H9 (cell line): ENCODE measurements around the gene MAST2. TPM values are rescaled to one million over a fixed set of nuclear protein-coding genes. Genes with fewer than 3 reads are reported as not detected.
"Not testable (repeated sequence)": the region's sequence is repeated elsewhere in the genome, so short reads cannot be mapped to it uniquely, and the experiment has no call there.

Experiments used
- DNase-seq: peaks from one replicate; pipeline ENCODE4 v3.0.0-alpha.2; 2017
- H2AFZ ChIP-seq: one replicate; pipeline ENCODE4 v1.6.1; 2013; ENCODE audit warnings: mild to moderate bottlenecking, low read length, control low read depth, moderate library complexity
- H2AK5ac ChIP-seq: 2 replicates; pipeline ENCODE4 v1.6.1; 2013; ENCODE audit warnings: low read length, control low read depth, mixed read lengths; ENCODE audit not compliant: insufficient read length
- H2BK120ac ChIP-seq: one replicate; pipeline ENCODE4 v1.6.1; 2013; ENCODE audit warnings: low read depth, mild to moderate bottlenecking, low read length, control low read depth, inconsistent platforms; ENCODE audit not compliant: poor library complexity, severe bottlenecking
- H2BK12ac ChIP-seq: 2 replicates; pipeline ENCODE4 v1.6.1; 2013; ENCODE audit warnings: low read length, control low read depth, mixed read lengths, low read depth; ENCODE audit not compliant: insufficient read length
- H2BK15ac ChIP-seq: 2 replicates; pipeline ENCODE4 v1.6.1; 2013; ENCODE audit warnings: low read depth, low read length, control low read depth
- H2BK20ac ChIP-seq: one replicate; pipeline ENCODE4 v1.6.1; 2013; ENCODE audit warnings: low read depth, mild to moderate bottlenecking, low read length, control low read depth, inconsistent platforms; ENCODE audit not compliant: poor library complexity, severe bottlenecking
- H2BK5ac ChIP-seq: 2 replicates; pipeline ENCODE4 v1.6.1; 2013; ENCODE audit warnings: low read length, control low read depth, mixed read lengths; ENCODE audit not compliant: insufficient read length
- H3K14ac ChIP-seq: 2 replicates; pipeline ENCODE4 v1.6.1; 2013; ENCODE audit warnings: low read length, control low read depth; ENCODE audit not compliant: insufficient read depth
- H3K18ac ChIP-seq: 2 replicates; pipeline ENCODE4 v1.6.1; 2013; ENCODE audit warnings: low read depth, mild to moderate bottlenecking, mixed read lengths, low read length, control low read depth; ENCODE audit not compliant: insufficient read length
- H3K23ac ChIP-seq: 2 replicates; pipeline ENCODE4 v1.6.1; 2013; ENCODE audit warnings: low read length, control low read depth, mixed read lengths, low read depth; ENCODE audit not compliant: insufficient read length
- H3K23me2 ChIP-seq: 2 replicates; pipeline ENCODE4 v1.6.1; 2013; ENCODE audit warnings: low read depth, mild to moderate bottlenecking, mixed read lengths, low read length, control low read depth; ENCODE audit not compliant: insufficient read length, poor library complexity, severe bottlenecking
- H3K27ac ChIP-seq: 2 replicates; pipeline ENCODE4 v1.5.1; 2013; ENCODE audit warnings: low read length, control low read depth, mixed read lengths, low read depth; ENCODE audit not compliant: insufficient read length
- H3K27me3 ChIP-seq: 2 replicates; pipeline ENCODE4 v1.6.1; 2013; ENCODE audit warnings: low read length, control low read depth, inconsistent platforms; ENCODE audit not compliant: insufficient read depth
- H3K4ac ChIP-seq: 2 replicates; pipeline ENCODE4 v1.6.1; 2013; ENCODE audit warnings: low read depth, mild to moderate bottlenecking, control low read depth, inconsistent platforms, low read length, moderate library complexity
- H3K4me1 ChIP-seq: 2 replicates; pipeline ENCODE4 v1.6.1; 2013; ENCODE audit warnings: low read length, control low read depth, inconsistent platforms; ENCODE audit not compliant: insufficient read depth
- H3K4me2 ChIP-seq: 2 replicates; pipeline ENCODE4 v1.6.1; 2013; ENCODE audit warnings: low read length, control low read depth, mixed read lengths; ENCODE audit not compliant: insufficient read length, insufficient read depth
- H3K56ac ChIP-seq: 2 replicates; pipeline ENCODE4 v1.6.1; 2013; ENCODE audit warnings: low read depth, mild to moderate bottlenecking, mixed read lengths, low read length, control low read depth; ENCODE audit not compliant: insufficient read length
- H3K79me1 ChIP-seq: 2 replicates; pipeline ENCODE4 v1.6.1; 2013; ENCODE audit warnings: low read depth, mild to moderate bottlenecking, moderate library complexity, low read length, control low read depth, inconsistent platforms; ENCODE audit not compliant: insufficient read depth, poor library complexity, severe bottlenecking
- H3K79me2 ChIP-seq: 2 replicates; pipeline ENCODE4 v1.6.1; 2013; ENCODE audit warnings: low read length, control low read depth, inconsistent platforms; ENCODE audit not compliant: insufficient read depth
- H3K9ac ChIP-seq: 2 replicates; pipeline ENCODE4 v1.6.1; 2013; ENCODE audit warnings: low read length, control low read depth, mixed read lengths; ENCODE audit not compliant: insufficient read length; ENCODE audit errors: extremely low read depth
- H3K9me3 ChIP-seq: one replicate; pipeline ENCODE4 v1.6.1; 2013; ENCODE audit warnings: low read depth, low read length, inconsistent platforms; ENCODE audit not compliant: control insufficient read depth
- H3T11ph ChIP-seq: one replicate; pipeline ENCODE4 v1.6.1; 2013; ENCODE audit warnings: mild to moderate bottlenecking, low read length, control low read depth, inconsistent platforms
- H4K20me1 ChIP-seq: one replicate; pipeline ENCODE4 v1.6.1; 2013; ENCODE audit not compliant: control insufficient read depth, insufficient read length, insufficient read depth
- H4K5ac ChIP-seq: 2 replicates; pipeline ENCODE4 v1.6.1; 2013; ENCODE audit warnings: low read depth, mild to moderate bottlenecking, mixed read lengths, low read length, control low read depth; ENCODE audit not compliant: insufficient read length
- H4K8ac ChIP-seq: replicated peaks from 2 replicates; pipeline ENCODE4 v1.6.1; 2013; ENCODE audit warnings: low read length, control low read depth, mixed read lengths, low read depth; ENCODE audit not compliant: insufficient read length
- H4K91ac ChIP-seq: 2 replicates; pipeline ENCODE4 v1.6.1; 2013; ENCODE audit warnings: low read depth, mild to moderate bottlenecking, moderate library complexity, mixed read lengths, low read length, control low read depth; ENCODE audit not compliant: insufficient read length
- H3K27ac Mint-ChIP-seq, 3 experiments: 2 replicates in 2 of 3; 3 replicates in 1 of 3; pipeline ENCODE4 v1.8.0; 2020 to 2021; ENCODE audit warnings: mixed read lengths in 3 of 3, mild to moderate bottlenecking in 1 of 3, moderate library complexity in 1 of 3
- H3K27me3 Mint-ChIP-seq: 2 replicates; pipeline ENCODE4 v1.8.0; 2021; ENCODE audit warnings: low read depth, mild to moderate bottlenecking, moderate library complexity, mixed read lengths
- H3K36me3 Mint-ChIP-seq, 3 experiments: 2 replicates in 2 of 3; 3 replicates in 1 of 3; pipeline ENCODE4 v1.8.0; 2020 to 2021; ENCODE audit warnings: low read depth in 3 of 3, mixed read lengths in 3 of 3; ENCODE audit not compliant: insufficient read depth in 1 of 3
- H3K4me1 Mint-ChIP-seq, 2 experiments: 2 replicates each; pipeline ENCODE4 v1.8.0; 2020; ENCODE audit warnings: mixed read lengths in 2 of 2
- H3K4me3 Mint-ChIP-seq, 2 experiments: 2 replicates in 1 of 2; 3 replicates in 1 of 2; pipeline ENCODE4 v1.8.0; 2020 to 2021; ENCODE audit warnings: mild to moderate bottlenecking in 2 of 2, mixed read lengths in 2 of 2, moderate library complexity in 1 of 2
- H3K9me3 Mint-ChIP-seq, 2 experiments: 2 replicates in 1 of 2; 3 replicates in 1 of 2; pipeline ENCODE4 v1.8.0; 2020; ENCODE audit warnings: mild to moderate bottlenecking in 2 of 2, mixed read lengths in 2 of 2, moderate library complexity in 1 of 2
- WGBS: extraction: QIAGEN DNeasy Blood & Tissue Kit; methylation state at CpG from one replicate; pipeline ENCODE4 v1.1.7; 2013; ENCODE audit warnings: missing lambda C conversion rate, low lambda C conversion rate, mixed read lengths; ENCODE audit not compliant: insufficient read length; ENCODE audit errors: extremely low coverage; 5-methylcytosine and 5-hydroxymethylcytosine counted together
- total RNA-seq: library from RNA; stranded (reverse); gene quantifications from 2 replicates; pipeline ENCODE4 v1.2.1, GENCODE V29; 2021
- TF ChIP-seq, protein P1 (sequence below): fragments of 200-600 bp; sonication (generic); conservative IDR thresholded peaks from 3 replicates; pipeline ENCODE4 v1.8.0; 2021; ENCODE audit warnings: antibody characterized with exemption, mild to moderate bottlenecking

The MAST2 gene
- total RNA-seq, 1 experiment from 2014 or later: 28.8 TPM

DNA sequence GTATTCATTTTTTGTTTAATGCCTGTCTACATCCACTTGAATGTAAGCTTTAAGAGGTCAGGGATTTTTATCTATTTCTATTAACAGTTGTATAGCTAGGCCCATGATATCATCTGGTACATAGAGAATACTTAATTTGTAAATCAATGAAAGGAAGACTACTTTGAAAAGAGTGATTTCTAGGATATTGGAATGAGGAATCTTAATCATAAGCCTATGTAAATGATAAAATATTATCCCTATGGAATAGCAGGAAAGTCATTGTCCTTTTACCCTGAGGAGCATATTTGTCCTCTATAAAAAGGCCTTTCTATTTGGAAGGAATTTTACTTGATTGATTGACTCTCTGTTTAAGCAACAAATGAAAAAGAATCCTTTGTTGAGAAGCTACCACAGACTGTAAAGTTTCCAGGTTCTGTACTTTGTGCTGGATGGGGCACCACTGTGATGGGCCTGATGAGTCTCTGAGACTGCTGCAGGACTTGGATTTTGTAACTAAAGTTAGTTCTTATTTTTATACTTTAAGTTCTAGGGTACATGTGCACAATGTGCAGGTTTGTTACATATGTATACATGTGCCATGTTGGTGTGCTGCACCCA, 53.8 kb downstream of the MAST2 start:
- Histone ChIP-seq H3K79me1 (peaks cover 2% of the 10 kb centered on the region), H3K9me3 (no peaks in the 10 kb centered on the region), H2BK15ac (no peak overlapping the region), H4K8ac (no peak overlapping the region), H2AK5ac (no peak overlapping the region), H3K79me2 (peaks cover 4% of the 10 kb centered on the region; the same call in 1 of the 2 replicates), H2BK12ac (no peak overlapping the region), H4K5ac (no peak overlapping the region), H3K4me1 (no peaks in the 10 kb centered on the region), H3K9ac (no peak overlapping the region), H3K4me2 (no peak overlapping the region), H2AFZ (no peak overlapping the region), H4K20me1 (no peaks in the 10 kb centered on the region), H2BK120ac (no peak overlapping the region), H3T11ph (no peak overlapping the region), H3K18ac (no peak overlapping the region), H3K23me2 (no peaks in the 10 kb centered on the region), H3K4ac (no peak overlapping the region), H2BK20ac (no peak overlapping the region), H2BK5ac (no peak overlapping the region), H3K14ac (no peak overlapping the region), H3K56ac (no peak overlapping the region), H3K27me3 (no peaks in the 10 kb centered on the region), H3K27ac (no peak overlapping the region), H3K23ac (no peak overlapping the region), H4K91ac (no peak overlapping the region)
- H3K4me3 Mint-ChIP-seq: no peak overlapping the region
- H3K36me3 Mint-ChIP-seq: peaks cover 0 to 5% (median 1%) of the 10 kb centered on the region in 3 experiments; a peak in 2 of 7 replicates
- no peaks in the 10 kb centered on the region for H3K27me3 Mint-ChIP-seq
- peaks cover 0 to 3% of the 10 kb centered on the region in 2 experiments; a peak in 2 of 5 replicates for H3K9me3 Mint-ChIP-seq
- DNase-seq: no peak
- peaks cover 3 to 4% of the 10 kb centered on the region in 2 experiments for H3K4me1 Mint-ChIP-seq
- H3K27ac Mint-ChIP-seq: no peak overlapping the region
- TF ChIP-seq, protein P1, sequence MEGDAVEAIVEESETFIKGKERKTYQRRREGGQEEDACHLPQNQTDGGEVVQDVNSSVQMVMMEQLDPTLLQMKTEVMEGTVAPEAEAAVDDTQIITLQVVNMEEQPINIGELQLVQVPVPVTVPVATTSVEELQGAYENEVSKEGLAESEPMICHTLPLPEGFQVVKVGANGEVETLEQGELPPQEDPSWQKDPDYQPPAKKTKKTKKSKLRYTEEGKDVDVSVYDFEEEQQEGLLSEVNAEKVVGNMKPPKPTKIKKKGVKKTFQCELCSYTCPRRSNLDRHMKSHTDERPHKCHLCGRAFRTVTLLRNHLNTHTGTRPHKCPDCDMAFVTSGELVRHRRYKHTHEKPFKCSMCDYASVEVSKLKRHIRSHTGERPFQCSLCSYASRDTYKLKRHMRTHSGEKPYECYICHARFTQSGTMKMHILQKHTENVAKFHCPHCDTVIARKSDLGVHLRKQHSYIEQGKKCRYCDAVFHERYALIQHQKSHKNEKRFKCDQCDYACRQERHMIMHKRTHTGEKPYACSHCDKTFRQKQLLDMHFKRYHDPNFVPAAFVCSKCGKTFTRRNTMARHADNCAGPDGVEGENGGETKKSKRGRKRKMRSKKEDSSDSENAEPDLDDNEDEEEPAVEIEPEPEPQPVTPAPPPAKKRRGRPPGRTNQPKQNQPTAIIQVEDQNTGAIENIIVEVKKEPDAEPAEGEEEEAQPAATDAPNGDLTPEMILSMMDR: no peak

GRCh38 chr1:45857755-45858492, 54.5 kb downstream of the MAST2 start:
- WGBS: no CpG with 5 or more reads among the region's 6 CpGs
- H2BK20ac ChIP-seq, H3K23ac ChIP-seq, H3K23me2 ChIP-seq, H3K9ac ChIP-seq, DNase-seq, H3K27me3 Mint-ChIP-seq, H3K79me1 ChIP-seq, H4K91ac ChIP-seq, H3K79me2 ChIP-seq, H3K4ac ChIP-seq, H3K4me2 ChIP-seq, H3K9me3 ChIP-seq, H3K27me3 ChIP-seq, H3K4me1 ChIP-seq, H2BK5ac ChIP-seq, H2BK12ac ChIP-seq, H3K9me3 Mint-ChIP-seq, H2BK120ac ChIP-seq, H3K14ac ChIP-seq, H2BK15ac ChIP-seq, H3K4me1 Mint-ChIP-seq, H4K8ac ChIP-seq, H2AFZ ChIP-seq, H3K27ac ChIP-seq, H3K27ac Mint-ChIP-seq, H3K56ac ChIP-seq, H3K4me3 Mint-ChIP-seq, H4K20me1 ChIP-seq, H4K5ac ChIP-seq, H3K18ac ChIP-seq, H2AK5ac ChIP-seq, H3K36me3 Mint-ChIP-seq, H3T11ph ChIP-seq: not testable (repeated sequence)
